GM19455 (cell line): ENCODE data around the gene AHCYL2.
"Not testable (repeated sequence)": the region's sequence is repeated elsewhere in the genome, so short reads cannot be mapped to it uniquely, and the experiment has no call there.

ENCODE experiments used
- ATAC-seq: cut with Tn5 transposase; IDR thresholded peaks from one replicate; pipeline ENCODE4 v1.9.1; 2021; ENCODE audit not compliant: unreplicated experiment

AHCYL2 gene

DNA sequence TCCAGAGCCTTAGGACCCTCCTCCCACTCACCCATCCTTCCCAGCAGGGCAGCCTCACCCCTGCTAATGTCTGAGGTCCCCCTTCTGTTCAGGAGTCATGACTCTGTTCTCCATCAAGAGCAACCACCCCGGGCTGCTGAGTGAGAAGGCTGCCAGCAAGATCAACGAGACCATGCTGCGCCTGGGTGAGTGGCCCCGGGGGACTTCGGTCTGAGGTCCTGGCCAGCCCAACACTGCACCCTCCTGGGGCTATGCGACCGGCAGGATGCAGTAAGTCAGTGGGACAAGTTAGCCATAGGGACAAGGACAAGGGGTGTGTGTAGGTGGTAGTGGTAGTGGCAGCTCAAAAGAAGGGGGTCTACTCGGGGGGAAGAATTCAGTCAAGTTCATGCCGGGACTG, 16.2 kb upstream of the AHCYL2 start:
- ATAC-seq: no peak

DNA sequence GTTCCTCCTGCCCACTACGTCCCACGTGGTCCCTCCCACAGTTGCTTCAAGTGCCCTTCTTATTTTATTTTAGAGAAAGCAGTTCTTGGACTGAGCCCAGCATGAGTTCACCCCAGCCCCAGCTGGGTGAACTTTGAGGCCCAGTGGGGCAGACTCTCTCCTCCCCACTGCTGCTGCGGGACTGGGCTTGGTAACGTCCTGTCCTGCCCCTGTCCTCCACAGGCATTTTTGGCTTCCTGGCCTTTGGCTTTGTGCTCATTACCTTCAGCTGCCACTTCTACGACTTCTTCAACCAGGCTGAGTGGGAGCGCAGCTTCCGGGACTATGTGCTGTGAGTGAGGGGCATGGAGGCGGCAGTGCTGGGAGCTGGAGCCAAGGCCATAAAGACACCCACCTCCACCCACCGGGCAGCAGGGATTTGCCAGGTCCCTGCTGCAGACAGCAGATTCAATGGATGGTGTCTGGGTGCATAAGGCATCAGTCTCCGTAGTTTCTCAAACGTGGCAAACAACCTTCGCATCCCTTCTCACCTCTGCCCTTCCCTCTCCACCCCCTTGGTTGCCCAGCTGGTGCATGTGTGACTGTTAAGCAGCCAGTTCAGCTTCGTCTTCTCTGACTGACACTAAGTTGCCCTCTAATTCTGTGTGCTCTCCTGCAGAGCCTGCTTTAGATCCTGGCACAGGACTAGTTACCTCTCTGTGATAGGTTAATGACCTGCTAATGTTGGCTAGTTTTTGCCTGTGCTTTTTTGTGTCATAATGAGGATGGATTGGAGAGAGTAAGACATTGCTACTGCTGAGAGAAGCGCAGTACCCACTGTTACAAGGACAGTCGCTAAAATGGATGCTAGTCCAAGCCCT, 15.5 kb upstream of the AHCYL2 start:
- no peak for ATAC-seq

DNA sequence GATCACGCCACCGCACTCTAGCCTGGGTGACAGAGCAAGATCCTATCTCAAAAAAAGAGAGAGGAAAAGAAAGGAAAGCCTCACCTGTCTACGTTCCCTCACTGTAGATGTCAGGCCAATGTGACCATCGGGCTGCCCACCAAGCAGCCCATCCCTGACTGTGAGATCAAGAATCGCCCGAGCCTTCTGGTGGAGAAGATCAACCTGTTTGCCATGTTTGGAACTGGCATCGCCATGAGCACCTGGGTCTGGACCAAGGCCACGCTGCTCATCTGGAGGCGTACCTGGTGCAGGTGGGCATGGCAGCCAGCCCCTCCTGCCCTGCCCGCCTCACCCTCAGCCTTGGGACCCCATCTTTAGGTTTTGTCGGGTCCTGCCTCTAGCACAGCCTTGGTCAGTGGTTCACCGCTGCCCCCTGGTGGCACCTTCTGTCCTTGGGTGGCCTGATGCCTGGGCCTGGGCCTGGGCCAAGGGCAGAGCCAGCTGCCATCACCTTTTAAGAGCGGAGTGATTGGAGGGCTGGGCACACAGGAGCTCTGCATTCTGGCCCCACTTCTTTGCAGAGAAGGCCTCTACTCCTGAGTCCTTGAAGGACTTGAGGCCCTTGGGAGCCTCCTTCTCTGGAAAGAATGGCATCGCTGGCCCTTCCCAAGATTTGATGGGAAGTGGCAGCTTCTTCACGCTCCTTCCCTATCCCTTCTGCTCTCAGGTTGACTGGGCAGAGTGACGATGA, 14.4 kb upstream of the AHCYL2 start:
- peak; percentile 70 for ATAC-seq

DNA sequence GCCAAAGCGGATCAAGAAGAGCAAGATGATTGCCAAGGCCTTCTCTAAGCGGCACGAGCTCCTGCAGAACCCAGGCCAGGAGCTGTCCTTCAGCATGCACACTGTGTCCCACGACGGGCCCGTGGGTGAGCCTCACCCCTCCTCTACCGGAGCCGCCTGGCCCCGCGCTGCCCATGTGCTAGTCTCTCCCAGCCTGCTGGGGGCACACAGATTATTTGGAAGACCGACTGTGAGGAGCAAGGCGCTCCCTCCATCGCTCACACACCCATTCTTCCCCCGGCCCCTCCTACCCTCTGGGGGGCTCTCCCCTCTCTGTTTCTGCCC, 13.9 kb upstream of the AHCYL2 start:
- no peak for ATAC-seq

DNA sequence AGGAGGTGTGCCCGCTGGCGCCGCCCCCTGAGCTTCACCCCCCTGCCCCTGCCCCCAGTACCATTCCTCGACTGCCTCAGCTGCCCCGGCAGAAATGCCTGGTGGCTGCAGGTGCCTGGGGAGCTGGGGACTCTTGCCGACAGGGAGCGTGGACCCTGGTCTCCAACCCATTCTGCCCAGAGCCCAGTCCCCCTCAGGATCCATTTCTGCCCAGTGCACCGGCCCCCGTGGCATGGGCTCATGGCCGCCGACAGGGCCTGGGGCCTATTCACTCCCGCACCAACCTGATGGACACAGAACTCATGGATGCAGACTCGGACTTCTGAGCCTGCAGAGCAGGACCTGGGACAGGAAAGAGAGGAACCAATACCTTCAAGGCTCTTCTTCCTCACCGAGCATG, 12.7 kb upstream of the AHCYL2 start:
- no peak for ATAC-seq

DNA sequence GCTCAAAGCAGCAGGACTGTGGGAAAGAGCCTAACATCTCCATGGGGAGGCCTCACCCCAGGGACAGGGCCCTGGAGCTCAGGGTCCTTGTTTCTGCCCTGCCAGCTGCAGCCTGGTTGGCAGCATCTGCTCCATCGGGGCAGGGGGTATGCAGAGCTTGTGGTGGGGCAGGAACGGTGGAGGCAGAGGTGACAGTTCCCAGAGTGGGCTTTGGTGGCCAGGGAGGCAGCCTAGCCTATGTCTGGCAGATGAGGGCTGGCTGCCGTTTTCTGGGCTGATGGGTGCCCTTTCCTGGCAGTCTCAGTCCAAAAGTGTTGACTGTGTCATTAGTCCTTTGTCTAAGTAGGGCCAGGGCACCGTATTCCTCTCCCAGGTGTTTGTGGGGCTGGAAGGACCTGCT, 12.2 kb upstream of the AHCYL2 start:
- no peak for ATAC-seq

DNA sequence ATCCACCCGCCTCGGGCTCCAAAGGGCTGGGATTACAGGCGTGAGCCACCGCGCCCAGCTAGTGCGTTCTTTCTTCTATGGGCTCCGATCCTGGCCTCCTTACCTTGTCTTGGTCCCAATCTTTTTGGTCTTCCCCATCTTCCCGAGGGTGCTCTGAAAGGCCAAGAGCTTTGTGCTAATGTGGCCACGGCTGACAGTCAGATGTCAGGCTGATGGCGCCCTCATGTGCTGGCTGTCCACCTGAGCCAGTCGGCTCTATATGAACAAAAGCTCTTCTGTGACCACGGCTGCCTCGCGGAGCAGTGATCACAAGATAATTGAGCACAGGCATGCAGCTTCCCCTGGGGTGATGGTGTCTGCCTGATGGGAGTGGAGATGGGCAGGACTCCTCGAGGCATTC, 11.0 kb upstream of the AHCYL2 start:
- no peak for ATAC-seq

DNA sequence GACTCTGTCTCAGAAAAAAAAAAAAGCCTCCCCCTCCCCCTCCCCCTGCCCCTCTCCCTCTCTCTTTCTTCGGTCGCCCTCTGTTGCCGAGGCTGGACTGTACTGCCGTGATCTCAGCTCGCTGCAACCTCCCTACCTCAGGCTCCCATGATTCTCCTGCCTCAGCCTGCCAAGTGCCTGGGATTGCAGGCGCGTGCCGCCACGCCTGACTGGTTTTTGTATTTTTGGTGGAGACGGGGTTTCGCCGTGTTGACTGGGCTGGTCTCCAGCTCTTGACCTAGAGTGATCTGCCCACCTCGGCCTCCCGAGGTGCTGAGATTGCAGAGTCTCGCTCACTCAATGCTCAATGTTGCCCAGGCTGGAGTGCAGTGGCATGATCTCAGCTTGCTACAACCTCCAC, 9.1 kb upstream of the AHCYL2 start:
- ATAC-seq: not testable (repeated sequence)

DNA sequence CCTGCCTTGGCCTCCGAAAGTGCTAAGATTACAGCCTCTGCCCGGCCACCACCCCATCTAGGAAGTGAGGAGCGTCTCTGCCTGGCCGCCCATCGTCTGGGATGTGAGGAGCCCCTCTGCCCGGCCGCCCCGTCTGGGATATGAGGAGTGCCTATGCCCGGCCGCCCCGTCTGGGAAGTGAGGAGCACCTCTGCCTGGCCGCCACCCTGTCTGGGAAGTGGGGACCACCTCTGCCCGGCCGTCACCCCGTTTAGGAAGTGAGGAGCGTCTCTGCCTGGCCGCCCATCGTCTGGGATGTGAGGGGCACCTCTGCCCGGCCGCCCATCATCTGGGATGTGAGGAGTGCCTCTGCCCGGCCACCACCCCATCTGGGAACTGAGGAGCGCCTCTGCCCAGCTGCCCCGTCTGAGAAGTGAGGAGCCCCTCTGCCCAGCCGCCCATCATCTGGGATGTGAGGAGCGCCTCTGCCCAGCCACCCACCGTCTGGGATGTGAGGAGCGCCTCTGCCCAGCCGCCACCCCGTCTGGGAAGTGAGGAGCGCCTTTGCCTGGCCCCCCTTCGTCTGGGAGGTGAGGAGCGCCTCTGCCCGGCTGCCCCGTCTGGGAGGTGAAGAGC, 8.6 kb upstream of the AHCYL2 start:
- not testable (repeated sequence) for ATAC-seq

DNA sequence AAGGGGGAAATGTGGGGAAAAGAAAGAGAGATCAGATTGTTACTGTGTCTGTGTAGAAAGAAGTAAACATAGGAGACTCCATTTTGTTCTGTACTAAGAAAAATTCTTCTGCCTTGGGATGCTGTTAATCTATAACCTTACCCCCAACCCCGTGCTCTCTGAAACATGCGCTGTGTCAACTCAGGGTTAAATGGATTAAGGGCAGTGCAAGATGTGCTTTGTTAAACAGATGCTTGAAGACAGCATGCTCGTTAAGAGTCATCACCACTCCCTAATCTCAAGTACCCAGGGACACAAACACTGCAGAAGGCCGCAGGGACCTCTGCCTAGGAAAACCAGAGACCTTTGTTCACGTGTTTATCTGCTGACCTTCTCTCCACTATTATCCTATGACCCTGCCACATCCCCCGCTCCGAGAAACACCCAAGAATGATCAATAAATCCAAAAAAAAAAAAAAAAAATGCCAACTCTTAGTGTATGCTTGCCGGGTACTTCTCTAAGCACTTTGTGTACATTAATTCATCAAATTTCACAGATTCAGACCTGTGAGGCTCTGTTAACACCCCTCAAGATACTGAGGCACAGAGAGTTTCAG, 7.9 kb upstream of the AHCYL2 start:
- not testable (repeated sequence) for ATAC-seq

DNA sequence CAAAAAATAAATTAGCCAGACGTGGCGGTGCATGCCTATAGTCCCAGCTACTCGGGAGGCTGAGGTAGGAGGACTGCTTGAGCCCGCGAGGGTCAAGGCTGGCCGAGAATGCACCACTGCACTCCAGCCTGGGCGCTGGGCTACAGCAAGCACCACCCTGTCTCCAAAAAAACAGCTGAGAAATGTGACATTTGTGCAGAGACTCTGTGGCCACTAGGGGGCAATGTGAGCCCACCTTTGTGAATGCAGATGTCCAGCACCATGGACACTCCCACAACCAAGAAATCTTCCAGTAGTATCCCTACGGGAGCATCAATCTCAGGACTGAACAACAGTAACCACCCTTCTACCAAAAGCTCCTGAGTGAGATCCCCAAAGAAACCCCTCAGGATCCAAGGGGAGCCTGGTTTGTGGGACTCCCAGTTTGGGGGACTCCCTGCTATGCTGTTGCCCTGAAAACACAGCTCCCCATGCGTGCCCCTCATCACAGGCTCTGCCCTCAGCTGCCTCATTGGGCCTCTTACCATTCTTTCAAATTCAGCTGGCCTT, 6.2 kb upstream of the AHCYL2 start:
- no peak for ATAC-seq

DNA sequence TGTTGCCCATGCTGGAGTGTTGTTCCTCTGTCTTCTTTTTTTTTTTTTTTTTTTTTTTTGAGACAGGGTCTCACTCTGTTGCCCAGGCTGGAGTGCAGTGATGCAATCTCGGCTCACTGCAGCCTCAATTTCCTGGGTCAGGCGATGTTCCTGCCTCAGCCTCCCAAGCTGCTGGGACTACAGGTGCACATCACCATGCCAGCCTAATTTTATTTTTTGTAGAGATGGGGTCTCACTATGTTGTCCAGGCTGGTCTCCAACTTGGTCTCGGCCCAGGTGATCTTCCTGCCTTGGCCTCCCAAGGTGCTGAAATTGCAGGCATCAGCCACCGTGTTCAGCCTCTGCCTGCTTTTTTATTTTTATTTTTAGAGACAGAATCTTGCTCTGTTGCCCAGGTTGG, 5.7 kb upstream of the AHCYL2 start:
- ATAC-seq: not testable (repeated sequence)

DNA sequence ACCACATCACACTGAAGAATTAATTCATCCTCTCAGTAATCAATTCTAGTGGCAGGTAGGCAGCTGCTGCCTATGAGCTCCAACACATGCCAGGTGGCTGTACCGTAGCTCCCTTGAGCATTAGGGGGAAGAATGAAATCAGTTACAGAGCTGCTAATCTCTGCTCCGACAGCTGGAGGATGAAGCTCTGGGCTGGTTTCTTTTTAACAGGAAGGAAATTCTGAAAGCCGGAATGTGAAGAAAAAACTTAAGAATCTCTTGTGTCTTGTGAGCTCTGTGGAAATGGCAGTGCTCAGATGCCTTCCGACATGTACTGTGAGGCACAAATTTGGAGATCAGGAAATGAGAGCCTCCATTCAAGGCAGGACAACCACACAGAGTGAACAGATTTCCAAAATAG, 2.8 kb upstream of the AHCYL2 start:
- no peak for ATAC-seq

DNA sequence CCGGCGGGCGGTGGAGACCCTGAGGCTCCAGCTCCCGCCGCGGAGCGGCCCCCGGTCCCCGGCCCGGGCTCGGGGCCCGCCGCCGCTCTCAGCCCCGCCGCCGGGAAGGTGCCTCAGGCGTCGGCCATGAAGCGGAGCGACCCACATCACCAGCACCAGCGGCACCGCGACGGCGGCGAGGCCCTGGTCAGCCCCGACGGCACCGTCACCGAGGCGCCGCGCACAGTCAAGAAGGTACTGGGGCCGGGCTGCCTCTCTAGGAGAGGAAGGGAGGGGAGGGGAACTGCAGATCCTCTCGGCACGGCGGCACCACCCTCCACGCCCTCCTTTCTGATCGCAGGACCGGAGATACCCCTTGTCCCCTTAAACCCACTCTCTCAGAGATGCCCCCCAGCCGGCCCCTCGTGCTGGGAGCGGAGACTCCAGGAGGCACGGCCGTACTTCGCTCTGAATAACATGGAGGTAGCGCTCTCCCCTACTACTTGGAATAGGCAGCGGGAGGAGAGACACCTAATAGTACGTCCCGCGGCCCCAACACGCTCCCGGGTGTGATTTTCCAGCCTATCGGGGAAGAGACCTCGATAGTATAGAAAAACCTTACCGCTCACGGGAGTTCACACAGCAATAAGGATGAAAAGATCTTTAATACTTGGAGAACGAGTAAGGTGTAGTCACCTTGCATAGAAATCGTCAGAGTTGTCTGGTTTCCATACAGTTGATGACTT, 538 bp downstream of the AHCYL2 start:
- peak; percentile 42 for ATAC-seq

DNA sequence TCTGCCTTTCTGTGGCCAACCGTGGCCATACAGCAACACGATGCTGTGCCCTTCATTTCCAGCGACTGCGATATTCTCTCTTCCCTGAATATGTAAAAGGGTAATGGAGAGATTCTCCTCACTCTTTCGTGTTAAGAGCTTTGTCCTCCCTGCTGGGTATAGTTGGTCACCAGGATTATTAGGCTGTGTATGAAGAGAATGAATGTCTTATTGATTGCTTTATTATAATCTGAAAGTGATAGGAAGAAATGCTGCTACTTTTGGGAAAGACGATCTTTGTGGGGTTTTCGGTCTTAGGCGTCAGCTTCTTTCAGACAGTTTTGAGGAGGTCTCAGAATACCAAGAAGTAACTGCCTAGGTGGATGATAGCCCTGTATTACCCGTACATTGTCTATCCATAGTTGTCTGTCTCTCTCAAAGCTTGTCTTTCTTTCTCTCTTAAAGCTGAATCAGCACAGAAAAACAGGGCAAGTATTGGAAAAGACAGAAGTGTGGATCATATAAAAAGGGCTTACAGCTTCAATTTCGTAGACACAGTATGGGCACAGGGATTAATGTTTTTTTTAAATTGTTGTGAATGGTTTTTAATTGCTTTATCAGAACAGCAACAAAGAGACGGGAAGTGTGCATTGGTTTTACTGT, 1.2 kb downstream of the AHCYL2 start:
- no peak for ATAC-seq

DNA sequence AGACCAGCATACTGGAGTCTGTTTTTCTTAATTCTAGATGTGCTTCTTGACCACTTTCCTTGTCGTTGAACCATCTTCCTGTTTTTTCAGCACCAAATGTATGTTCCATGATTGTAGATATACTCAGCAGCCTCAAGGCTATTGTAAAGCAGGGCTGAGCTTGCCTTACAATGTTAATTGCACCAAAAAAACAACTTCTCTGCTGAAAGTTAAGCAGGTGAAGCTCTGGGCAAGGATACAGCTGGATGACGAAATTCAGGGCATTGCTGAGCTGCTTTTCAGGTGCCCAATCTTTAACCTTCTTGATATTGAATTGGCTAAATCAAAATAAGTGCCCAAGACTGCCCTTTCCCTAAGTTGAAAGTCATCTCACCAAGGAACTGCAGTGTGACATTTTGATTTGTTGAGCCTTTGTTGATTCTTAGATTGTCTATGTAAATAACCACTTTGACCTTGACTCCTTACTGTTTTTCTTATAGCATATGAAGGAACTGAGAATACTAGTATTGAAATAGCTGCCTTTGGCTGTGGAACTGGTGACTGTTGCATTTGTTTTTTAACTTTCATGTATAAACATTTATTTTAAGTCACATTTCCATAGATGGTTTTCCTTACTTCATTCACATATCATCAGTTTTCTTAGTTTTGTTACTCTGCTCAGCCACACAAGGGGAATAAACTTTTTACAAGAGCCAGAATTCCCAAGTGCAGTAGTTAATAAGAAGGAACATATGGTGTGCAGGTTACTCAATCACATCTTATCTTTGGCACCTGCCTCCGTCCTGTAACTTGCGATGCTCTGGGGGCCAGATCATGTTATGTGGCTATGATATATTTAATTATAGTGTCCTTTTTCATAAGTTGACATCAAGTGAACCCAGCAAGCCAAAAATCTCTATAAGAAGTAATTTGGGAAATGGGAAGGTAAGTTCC, 3.1 kb downstream of the AHCYL2 start:
- ATAC-seq: no peak

DNA sequence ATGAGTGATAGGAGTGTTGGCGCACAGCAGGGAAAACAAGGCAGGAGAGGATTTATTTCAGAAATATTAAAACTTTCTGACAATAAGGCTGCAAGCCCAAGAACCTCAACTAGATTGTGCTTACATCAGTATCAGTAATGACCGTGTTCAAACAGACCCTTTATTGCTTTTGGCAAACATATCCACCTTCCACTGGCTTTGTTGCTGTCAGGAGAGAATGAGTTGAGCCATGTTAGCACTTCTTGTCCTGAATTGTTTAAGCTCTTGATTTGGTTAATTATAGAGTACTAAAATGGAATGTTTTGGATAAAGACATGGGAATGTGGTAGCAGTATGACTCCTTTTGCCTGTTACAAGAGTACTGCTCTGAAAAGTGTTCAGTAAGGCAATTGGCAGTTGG, 3.8 kb downstream of the AHCYL2 start:
- ATAC-seq: no peak

DNA sequence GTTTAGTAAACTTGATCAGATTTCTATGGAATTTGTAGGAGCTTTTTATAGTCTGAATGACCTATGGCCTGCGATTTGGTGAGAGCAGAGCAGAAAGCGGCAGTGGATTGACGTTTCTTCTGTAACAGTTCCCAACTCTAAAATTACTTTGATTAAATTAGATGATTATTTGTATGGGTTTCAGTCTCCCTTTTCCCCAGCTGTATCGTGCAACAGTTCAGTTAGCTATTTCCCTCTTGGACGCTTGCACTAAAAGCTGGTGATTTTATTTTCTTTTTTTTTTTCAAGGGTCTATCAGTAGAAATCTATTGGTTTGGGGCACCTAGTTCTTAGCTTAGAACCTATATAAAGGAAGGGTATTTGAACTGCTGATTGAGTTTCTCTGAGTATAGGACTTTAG, 6.8 kb downstream of the AHCYL2 start:
- ATAC-seq: no peak

DNA sequence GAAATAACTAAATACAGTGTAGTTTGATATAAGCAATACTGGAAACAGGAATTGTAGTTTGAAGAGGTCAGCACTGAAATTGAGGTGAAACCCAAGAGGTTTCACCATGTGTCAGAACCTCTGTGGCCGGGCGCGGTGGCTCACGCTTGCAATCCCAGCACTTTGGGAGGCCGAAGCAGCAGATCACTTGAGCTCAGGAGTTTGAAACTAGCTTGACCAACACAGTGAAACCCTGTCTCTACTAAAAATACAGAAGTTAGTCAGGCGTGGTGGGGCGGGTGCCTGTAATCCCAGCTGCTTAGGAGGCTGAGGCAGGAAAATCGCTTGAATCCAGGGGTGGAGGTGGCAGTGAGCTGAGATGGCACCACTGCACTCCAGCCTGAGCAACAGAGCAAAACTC, 13.7 kb downstream of the AHCYL2 start:
- no peak for ATAC-seq
